HEK293T (cell line): ENCODE results near the gene MTURN.

Source experiments
- ARNT ChIP-seq: fragments of 450-650 bp; IDR thresholded peaks from 2 replicates; pipeline ENCODE4 v1.6.1; 2017; ENCODE audit warnings: mild to moderate bottlenecking
- BHLHE40 ChIP-seq: fragments of 450-650 bp; IDR thresholded peaks from 2 replicates; pipeline ENCODE4 v1.6.1; 2016; ENCODE audit warnings: mild to moderate bottlenecking, moderate library complexity, borderline replicate concordance
- CTBP1 ChIP-seq: fragments of 450-650 bp; IDR thresholded peaks from 2 replicates; pipeline ENCODE4 v1.6.1; 2016; ENCODE audit warnings: borderline replicate concordance
- ELF4 ChIP-seq: fragments of 450-650 bp; IDR thresholded peaks from 2 replicates; pipeline ENCODE4 v1.6.1; 2017; ENCODE audit warnings: antibody characterized with exemption
- FOXA1 ChIP-seq: fragments of 450-650 bp; IDR thresholded peaks from 2 replicates; pipeline ENCODE4 v1.6.1; 2016; ENCODE audit warnings: mild to moderate bottlenecking
- FOXM1 ChIP-seq: fragments of 450-650 bp; IDR thresholded peaks from 2 replicates; pipeline ENCODE4 v1.6.1; 2017; ENCODE audit warnings: mild to moderate bottlenecking, borderline replicate concordance
- L3MBTL2 ChIP-seq: fragments of 450-650 bp; conservative IDR thresholded peaks from 2 replicates; pipeline ENCODE4 v1.6.1; 2016; ENCODE audit warnings: mild to moderate bottlenecking
- SP1 ChIP-seq: fragments of 450-650 bp; IDR thresholded peaks from 2 replicates; pipeline ENCODE4 v1.6.1; 2017
- SUZ12 ChIP-seq: fragments of 450-650 bp; IDR thresholded peaks from 2 replicates; pipeline ENCODE4 v1.6.1; 2016; ENCODE audit warnings: mild to moderate bottlenecking
- TARDBP ChIP-seq: fragments of 450-650 bp; IDR thresholded peaks from 2 replicates; pipeline ENCODE4 v1.6.1; 2016

DNA sequence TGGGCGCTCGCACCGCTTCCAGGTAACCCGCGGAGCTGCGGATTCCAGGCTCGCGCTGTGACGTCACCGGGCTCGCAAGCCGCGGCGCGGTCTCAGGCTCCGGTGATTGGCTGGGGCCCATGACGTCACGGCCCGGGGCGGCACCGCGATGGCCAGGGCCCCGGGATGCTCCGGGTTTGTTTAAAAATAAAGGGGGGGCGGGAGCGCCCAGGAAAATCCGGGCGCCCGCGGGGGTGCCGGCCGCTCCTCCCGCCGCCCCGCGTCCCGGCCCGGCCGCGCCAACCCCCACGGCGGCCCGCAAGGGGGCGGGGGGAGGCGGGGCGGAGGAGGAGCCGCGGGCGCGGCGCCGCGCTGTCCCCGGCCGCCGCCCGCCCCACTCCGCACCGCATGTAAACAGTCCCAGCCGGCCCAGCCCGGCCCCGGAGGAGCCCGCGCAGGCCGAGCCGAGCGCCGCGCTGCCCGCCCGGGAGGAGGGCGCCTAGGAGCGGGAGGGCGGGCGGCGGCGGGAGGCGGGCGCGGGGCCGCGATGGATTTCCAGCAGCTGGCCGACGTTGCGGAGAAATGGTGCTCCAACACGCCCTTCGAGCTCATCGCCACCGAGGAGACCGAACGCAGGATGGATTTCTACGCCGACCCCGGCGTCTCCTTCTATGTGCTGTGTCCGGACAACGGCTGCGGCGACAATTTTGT lies at the start of gene MTURN:
- TF ChIP-seq ARNT (no peak), CTBP1 (no peak), BHLHE40 (no peak), FOXM1 (no peak), SP1 (no peak), FOXA1 (no peak), L3MBTL2 (no peak), SUZ12 (no peak), TARDBP (no peak), ELF4 (no peak)
